ENCODE measurements around the gene CCDC141. TPM values are rescaled to one million over a fixed set of nuclear protein-coding genes. Genes with fewer than 3 reads are reported as not detected.

CCDC141 gene
- total RNA-seq, 4 donors from 2014 or later = 0.08 to 1.3 (median 0.73) TPM

GRCh38 chr2:178934571-178934970, 115.4 kb downstream of the CCDC141 start:
- no peak overlapping the region for H3K27ac ChIP-seq
- no peaks in the 10 kb centered on the region for H3K36me3 ChIP-seq
- H3K4me1 ChIP-seq = no peaks in the 10 kb centered on the region
- no peak for DNase-seq (ENCODE audit: low spot score in 2 of 2)
- no peak overlapping the region for H3K4me3 ChIP-seq
- TF ChIP-seq POLR2A (IDR thresholded peaks at IDR 0.05) (no peak), CTCF (IDR thresholded peaks at IDR 0.05) (no peak), POLR2AphosphoS5 (IDR thresholded peaks at IDR 0.05) (no peak), EP300 (IDR thresholded peaks at IDR 0.05) (no peak)
- no peaks in the 10 kb centered on the region for H3K9me3 ChIP-seq
- no peaks in the 10 kb centered on the region for H3K27me3 ChIP-seq

- Histone ChIP-seq H3K4me3 (no peak overlapping the region), H3K9me3 (no peaks in the 10 kb centered on the region), H3K4me1 (no peaks in the 10 kb centered on the region), H3K36me3 (no peaks in the 10 kb centered on the region), H3K27me3 (no peaks in the 10 kb centered on the region), H3K27ac (no peak overlapping the region)
- TF ChIP-seq POLR2AphosphoS5 (IDR thresholded peaks at IDR 0.05) = no peak
- TF ChIP-seq POLR2A (IDR thresholded peaks at IDR 0.05) = no peak
- TF ChIP-seq CTCF (IDR thresholded peaks at IDR 0.05) = no peak
- TF ChIP-seq EP300 (IDR thresholded peaks at IDR 0.05) = no peak
- no peak for DNase-seq (ENCODE audit: low spot score in 2 of 2)
- WGBS = 75% methylated on average over 3 of the region's 3 CpGs
Measured at GRCh38 chr2:178933493-178933892, 116.4 kb downstream of the CCDC141 start.

- Histone ChIP-seq H3K27ac (no peak overlapping the region), H3K4me1 (no peaks in the 10 kb centered on the region), H3K9me3 (no peaks in the 10 kb centered on the region), H3K4me3 (no peak overlapping the region), H3K27me3 (no peaks in the 10 kb centered on the region), H3K36me3 (no peaks in the 10 kb centered on the region)
- no peak for TF ChIP-seq EP300 (IDR thresholded peaks at IDR 0.05)
- no peak for TF ChIP-seq POLR2AphosphoS5 (IDR thresholded peaks at IDR 0.05)
- no peak for TF ChIP-seq POLR2A (IDR thresholded peaks at IDR 0.05)
- no peak for TF ChIP-seq CTCF (IDR thresholded peaks at IDR 0.05)
- WGBS = 78% methylated on average over 4 of the region's 4 CpGs
- no peak for DNase-seq (ENCODE audit: low spot score in 2 of 2)
Measured at GRCh38 chr2:178928077-178928476, 121.9 kb downstream of the CCDC141 start.

GRCh38 chr2:178927173-178927572, 122.8 kb downstream of the CCDC141 start:
- TF ChIP-seq POLR2AphosphoS5 (IDR thresholded peaks at IDR 0.05) (no peak), EP300 (IDR thresholded peaks at IDR 0.05) (no peak), CTCF (IDR thresholded peaks at IDR 0.05) (no peak), POLR2A (IDR thresholded peaks at IDR 0.05) (no peak)

GRCh38 chr2:178924817-178925216, 125.1 kb downstream of the CCDC141 start:
- DNase-seq (ENCODE audit: low spot score in 2 of 2) = no peak
- no peak for TF ChIP-seq CTCF (IDR thresholded peaks at IDR 0.05)
- TF ChIP-seq POLR2A (IDR thresholded peaks at IDR 0.05) = no peak
- no peak for TF ChIP-seq POLR2AphosphoS5 (IDR thresholded peaks at IDR 0.05)
- no peak for TF ChIP-seq EP300 (IDR thresholded peaks at IDR 0.05)
- Histone ChIP-seq H3K36me3 (no peaks in the 10 kb centered on the region), H3K4me1 (no peaks in the 10 kb centered on the region), H3K27me3 (no peaks in the 10 kb centered on the region), H3K4me3 (no peak overlapping the region), H3K9me3 (no peaks in the 10 kb centered on the region), H3K27ac (no peak overlapping the region)
- WGBS = 47% methylated on average over 1 of the region's 1 CpG

More at GRCh38 chr2:178927173-178927572, 122.8 kb downstream of the CCDC141 start:
- WGBS = 76% methylated on average over 7 of the region's 7 CpGs
- Histone ChIP-seq H3K9me3 (no peaks in the 10 kb centered on the region), H3K4me1 (no peaks in the 10 kb centered on the region), H3K36me3 (no peaks in the 10 kb centered on the region), H3K4me3 (no peak overlapping the region), H3K27ac (no peak overlapping the region), H3K27me3 (no peaks in the 10 kb centered on the region)
- no peak for DNase-seq (ENCODE audit: low spot score in 2 of 2)
